C1 segment of cervical spinal cord (tissue), 14 donors: ENCODE measurements around the gene BTG4.

Experiments
- DNase-seq, 14 donors: peaks; one replicate each; lab custom pipeline; 2025; lab: John Stamatoyannopoulos, UW

BTG4 gene

GRCh38 chr11:111512296-111513239, at the start of gene BTG4:
Gene BTG4, minus strand, starts transcription at chr11:111512386. Its CDS starts 13,610 bp downstream, at chr11:111498776.
- DNase-seq = peak in 1 of 14 donors; percentile 37

GRCh38 chr11:111561791-111562325, 49.7 kb upstream of the BTG4 start:
- DNase-seq = no peak

- no peak for DNase-seq
These were observed 49.1 kb upstream of the BTG4 start for GRCh38 chr11:111561306-111561705.

GRCh38 chr11:111560800-111561199, 48.6 kb upstream of the BTG4 start:
- DNase-seq = no peak

DNA sequence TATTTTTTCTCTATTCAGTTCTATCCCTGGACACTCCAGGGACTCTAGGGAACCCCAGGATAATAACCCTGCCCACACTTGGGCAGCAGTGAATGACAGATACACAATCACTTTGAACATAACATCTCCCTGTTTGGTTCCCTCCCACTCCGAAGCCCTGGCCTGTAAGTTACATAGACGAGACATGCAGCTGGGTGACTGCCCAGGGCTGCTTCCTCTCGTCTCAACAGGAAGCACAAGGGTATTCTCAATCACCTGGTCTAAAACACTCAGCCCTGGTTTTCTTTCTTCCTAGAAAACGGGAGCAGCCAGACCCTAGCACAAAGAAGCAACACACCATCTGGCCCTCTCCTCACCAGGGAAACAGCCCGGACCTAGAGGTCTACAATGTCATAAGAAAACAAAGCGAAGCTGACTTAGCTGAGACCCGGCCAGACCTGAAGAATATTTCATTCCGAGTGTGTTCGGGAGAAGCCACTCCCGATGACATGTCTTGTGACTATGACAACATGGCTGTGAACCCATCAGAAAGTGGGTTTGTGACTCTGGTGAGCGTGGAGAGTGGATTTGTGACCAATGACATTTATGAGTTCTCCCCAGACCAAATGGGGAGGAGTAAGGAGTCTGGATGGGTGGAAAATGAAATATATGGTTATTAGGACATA, 47.7 kb upstream of the BTG4 start:
- no peak for DNase-seq

DNA sequence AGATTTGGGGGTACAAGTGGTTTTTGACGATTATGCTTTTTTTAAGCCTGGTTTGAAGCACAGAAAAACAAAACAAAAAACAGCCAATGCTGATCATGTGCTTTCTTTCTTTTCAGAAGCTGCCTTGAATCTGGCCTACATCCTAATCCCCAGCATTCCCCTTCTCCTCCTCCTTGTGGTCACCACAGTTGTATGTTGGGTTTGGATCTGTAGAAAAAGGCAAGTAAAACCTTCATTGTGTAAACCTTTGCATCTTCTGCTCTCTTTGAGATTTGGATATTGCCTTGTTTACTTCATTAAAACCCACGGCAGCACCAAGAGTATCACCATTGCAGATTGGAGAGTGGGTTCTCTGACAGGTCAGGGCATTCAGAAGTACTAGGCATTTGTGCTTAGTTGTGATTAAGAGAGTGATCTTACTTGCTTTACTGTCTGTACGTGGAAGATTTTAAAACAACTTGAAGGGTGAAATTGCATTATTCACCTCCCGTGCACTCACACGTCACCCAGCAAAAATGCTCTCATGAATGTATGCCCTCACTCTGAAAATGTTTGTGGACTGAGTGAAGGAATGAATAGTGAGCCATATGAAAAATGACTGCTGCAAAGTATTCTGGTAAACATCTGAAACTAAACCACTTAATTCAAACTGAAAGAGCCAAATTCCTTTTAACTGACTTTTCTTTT, 45.4 kb upstream of the BTG4 start:
- no peak for DNase-seq

DNA sequence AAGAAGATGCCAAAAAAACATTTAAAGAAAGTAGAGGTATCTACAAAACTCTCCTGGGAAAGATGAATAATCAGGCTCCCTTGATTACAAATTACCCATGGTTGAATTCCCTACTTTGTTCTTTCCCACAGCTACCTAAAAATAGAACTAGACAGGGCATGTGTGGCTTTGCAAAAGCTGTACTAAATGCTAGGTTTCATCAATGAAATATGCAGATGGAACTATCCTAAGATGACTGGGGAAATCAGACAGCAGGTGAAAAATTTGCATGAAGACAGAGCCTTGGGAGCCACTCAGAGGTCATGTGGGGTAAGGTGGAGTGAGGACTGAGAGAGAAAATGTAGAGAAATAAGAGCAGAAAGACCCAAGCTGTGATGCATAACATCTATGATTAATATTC, 43.1 kb upstream of the BTG4 start:
- no peak for DNase-seq

DNA sequence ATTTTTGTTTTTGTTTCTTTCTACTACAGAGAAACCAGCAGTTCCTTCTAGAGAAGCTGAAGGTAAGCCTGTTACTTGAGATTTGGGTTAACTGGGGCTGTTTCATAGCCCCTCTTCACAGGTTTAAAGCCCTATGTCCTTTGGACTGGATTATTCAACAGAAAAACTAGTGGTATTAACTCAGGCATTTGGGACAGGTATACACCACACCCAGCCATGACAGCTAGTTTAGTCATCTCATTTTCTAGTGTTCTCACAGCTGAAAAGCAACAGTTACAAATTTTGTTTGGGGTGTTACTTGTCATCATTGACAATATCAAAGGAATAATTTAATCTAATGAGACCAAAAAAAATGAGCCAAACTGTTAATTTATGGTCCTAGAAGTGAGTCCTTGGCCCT, 42.3 kb upstream of the BTG4 start:
- DNase-seq = no peak

DNA sequence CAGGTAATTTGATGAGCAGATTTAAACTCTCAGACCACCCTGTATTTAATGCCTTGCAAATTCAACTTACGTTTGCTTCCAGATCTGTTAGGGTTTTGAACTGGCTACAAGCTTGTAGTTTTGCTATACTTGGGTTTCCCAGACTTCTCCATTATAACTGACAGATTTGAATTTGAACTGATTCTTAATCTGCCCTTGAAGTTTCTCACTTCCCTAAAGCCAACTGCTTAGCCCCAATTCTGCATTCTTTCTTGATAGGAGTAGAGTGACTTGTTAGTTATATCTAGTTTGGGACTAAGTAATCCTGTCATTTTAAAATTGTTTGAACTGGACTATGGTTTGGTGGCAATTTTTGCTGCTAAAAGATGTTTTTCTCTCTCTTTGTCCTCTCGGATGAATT, 38.1 kb upstream of the BTG4 start:
- DNase-seq = no peak

- DNase-seq = no peak
These were observed 37.6 kb upstream of the BTG4 start for GRCh38 chr11:111549869-111550203.

GRCh38 chr11:111549196-111549868, 37.1 kb upstream of the BTG4 start:
- no peak for DNase-seq

DNA sequence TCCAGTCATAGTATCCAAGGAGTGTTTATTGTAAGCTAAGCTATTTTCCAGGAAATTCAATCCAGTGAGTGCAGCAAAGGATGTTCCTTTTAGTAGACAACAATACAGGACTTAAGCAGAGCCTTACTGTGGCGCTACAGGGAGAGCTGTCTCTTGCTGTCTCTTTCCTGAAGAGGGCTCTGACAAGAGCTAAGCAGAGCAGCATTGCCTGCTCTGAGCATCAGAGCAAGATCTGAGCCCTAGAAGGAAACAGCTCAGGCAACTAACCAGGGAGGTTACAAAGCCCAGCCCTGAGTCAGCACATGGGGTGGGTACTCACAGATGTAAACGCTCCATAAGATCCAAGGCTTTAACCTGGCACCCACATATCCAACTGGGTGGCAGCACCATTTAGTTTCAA, 36.3 kb upstream of the BTG4 start:
- DNase-seq = no peak

- no peak for DNase-seq
These were observed 30.6 kb upstream of the BTG4 start for GRCh38 chr11:111542606-111543275.

DNA sequence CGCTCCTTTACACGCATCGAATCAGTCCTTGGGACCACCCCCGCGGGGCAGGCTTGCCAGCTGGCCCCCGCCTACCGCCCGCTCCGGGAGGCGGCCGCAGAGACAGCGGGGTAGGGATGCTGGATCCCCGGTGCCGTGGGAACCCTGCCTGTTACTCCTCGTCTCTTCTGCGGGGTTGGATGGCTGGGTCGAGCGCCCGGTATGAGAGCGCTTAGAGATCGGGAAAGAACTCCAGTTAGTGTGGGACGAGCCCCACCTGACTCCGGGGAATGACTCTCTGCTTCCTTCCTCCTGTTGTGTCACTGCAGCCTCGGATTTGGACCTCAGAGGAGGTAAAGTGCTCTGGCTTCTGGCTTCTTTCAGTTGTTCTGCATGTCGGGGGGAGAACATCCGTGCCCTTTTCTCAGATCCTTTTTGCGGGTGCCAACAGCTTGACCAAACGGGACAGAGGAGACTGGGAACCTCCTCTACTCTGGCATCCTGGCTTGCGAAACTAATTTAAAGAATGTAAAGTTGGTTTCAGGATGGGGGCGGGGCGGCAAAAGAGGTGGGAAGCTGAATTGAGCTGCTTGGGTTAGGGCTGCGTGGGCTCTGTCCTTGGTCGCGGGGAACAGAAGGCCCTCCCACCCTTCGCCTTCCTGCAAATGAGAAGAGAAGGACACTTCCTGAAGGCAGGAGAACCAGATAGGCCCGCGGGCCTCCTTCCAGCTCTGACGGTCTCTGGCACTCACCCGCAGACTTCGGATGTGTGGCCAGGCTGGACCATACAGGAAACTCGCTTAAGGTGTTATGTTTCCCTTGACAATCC, 29.3 kb upstream of the BTG4 start:
- DNase-seq = peak in 4 of 14 donors; percentile 30 to 42 (median 34)

- DNase-seq = no peak
These were observed 28.7 kb upstream of the BTG4 start for GRCh38 chr11:111540937-111541253.

GRCh38 chr11:111540114-111540936, 28.1 kb upstream of the BTG4 start, which contains the start of gene LAYN:
Gene LAYN, plus strand, starts transcription at chr11:111540720. Its CDS starts 124 bp downstream, at chr11:111540844.
- peak in 9 of 14 donors; percentile 17 to 62 (median 44) for DNase-seq

GRCh38 chr11:111539426-111540113, 27.4 kb upstream of the BTG4 start:
- no peak for DNase-seq

DNA sequence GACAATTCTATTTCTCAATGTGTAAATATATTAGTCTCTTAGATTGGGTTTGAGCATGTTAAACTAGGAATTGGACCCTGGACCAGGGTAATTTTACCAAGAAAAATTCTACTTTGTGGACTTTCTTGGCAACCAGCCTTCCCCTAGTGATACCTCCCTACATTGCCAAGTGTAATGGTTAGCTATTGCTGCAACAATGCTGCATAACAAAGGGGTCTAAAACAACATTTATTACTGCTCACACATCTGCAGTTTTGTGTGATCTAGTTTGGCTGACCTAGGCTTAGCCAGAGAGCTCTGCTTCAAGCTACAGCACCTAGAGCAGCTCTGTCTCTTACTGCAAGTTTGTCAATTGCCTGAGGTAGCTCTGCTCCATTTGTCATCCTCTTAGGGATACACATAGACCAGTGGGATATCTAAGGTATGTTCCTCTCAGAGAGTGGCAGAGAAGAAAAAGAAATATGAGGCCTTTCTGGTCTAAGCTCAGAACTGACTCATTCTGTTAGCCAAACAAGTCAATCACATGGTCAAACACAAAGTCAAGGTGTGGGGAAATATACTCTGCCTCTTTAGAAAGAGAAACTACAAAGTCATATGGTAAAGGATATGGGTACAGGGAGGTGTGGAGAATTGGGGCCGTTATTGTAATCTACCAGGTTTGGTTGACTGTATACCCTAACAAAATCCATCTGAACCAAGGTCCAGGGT, 26.4 kb upstream of the BTG4 start:
- no peak for DNase-seq
